ENCODE results near the gene KNTC1. TPM values are rescaled to one million over a fixed set of nuclear protein-coding genes. Genes with fewer than 3 reads are reported as not detected.
"Not testable (repeated sequence)": the region's sequence is repeated elsewhere in the genome, so short reads cannot be mapped to it uniquely, and the experiment has no call there.

KNTC1 gene
- 11.3 TPM for total RNA-seq

GRCh38 chr12:122526683-122527477 is at the start of gene KNTC1, which contains the start of gene RSRC2:
Gene KNTC1, plus strand, starts transcription at chr12:122527249. Its CDS starts 2,815 bp downstream, at chr12:122530064.
Gene RSRC2, minus strand, starts transcription at chr12:122526936. Its CDS starts 83 bp downstream, at chr12:122526853.
- ATAC-seq (peak; percentile 99), DNase-seq (ENCODE audit: low spot score) (peak; percentile 98)
- intact Hi-C loops (cut with DNase I): no loop called here

- intact Hi-C loops (cut with DNase I): no loop called here
Observed at GRCh38 chr12:122480753-122481152, 46.3 kb upstream of the KNTC1 start.

GRCh38 chr12:122481861-122482260 is 45.2 kb upstream of the KNTC1 start:
- ATAC-seq: no peak
- DNase-seq (ENCODE audit: low spot score): no peak

More at GRCh38 chr12:122480753-122481152, 46.3 kb upstream of the KNTC1 start:
- DNase-seq (ENCODE audit: low spot score) (no peak), ATAC-seq (no peak)

GRCh38 chr12:122483969-122484368 is 43.1 kb upstream of the KNTC1 start:
- ATAC-seq (no peak), DNase-seq (ENCODE audit: low spot score) (no peak)
- intact Hi-C loops (cut with DNase I): no loop called here

More at GRCh38 chr12:122481861-122482260, 45.2 kb upstream of the KNTC1 start:
- intact Hi-C loops (cut with DNase I): no loop called here

GRCh38 chr12:122484385-122484784 is 42.7 kb upstream of the KNTC1 start:
- DNase-seq (ENCODE audit: low spot score); ATAC-seq; intact Hi-C loops (cut with DNase I): not testable (repeated sequence)

- DNase-seq (ENCODE audit: low spot score); intact Hi-C loops (cut with DNase I); ATAC-seq: not testable (repeated sequence)
Observed at GRCh38 chr12:122486360-122486759, 40.7 kb upstream of the KNTC1 start.

GRCh38 chr12:122486805-122487426 is 40.1 kb upstream of the KNTC1 start:
- DNase-seq (ENCODE audit: low spot score): no peak
- intact Hi-C loops (cut with DNase I): no loop called here
- no peak for ATAC-seq

GRCh38 chr12:122487807-122488206 is 39.2 kb upstream of the KNTC1 start:
- not testable (repeated sequence) for DNase-seq (ENCODE audit: low spot score)

GRCh38 chr12:122489038-122489437 is 38.0 kb upstream of the KNTC1 start:
- DNase-seq (ENCODE audit: low spot score) (no peak), ATAC-seq (no peak)
- intact Hi-C loops (cut with DNase I): no loop called here

More at GRCh38 chr12:122487807-122488206, 39.2 kb upstream of the KNTC1 start:
- ATAC-seq; intact Hi-C loops (cut with DNase I): not testable (repeated sequence)

- ATAC-seq (no peak), DNase-seq (ENCODE audit: low spot score) (no peak)
- intact Hi-C loops (cut with DNase I): no loop called here
Observed at GRCh38 chr12:122491991-122492390, 35.1 kb upstream of the KNTC1 start.

- DNase-seq (ENCODE audit: low spot score); ATAC-seq; intact Hi-C loops (cut with DNase I): not testable (repeated sequence)
Observed at GRCh38 chr12:122493222-122493621, 33.8 kb upstream of the KNTC1 start.

GRCh38 chr12:122495258-122495657 is 31.8 kb upstream of the KNTC1 start:
- ATAC-seq: no peak
- intact Hi-C loops (cut with DNase I): no loop called here
- no peak for DNase-seq (ENCODE audit: low spot score)

- DNase-seq (ENCODE audit: low spot score) (peak; percentile 75), ATAC-seq (peak; percentile 66)
- intact Hi-C loops (cut with DNase I): no loop called here
Observed at GRCh38 chr12:122499991-122500684, 26.9 kb upstream of the KNTC1 start.

- DNase-seq (ENCODE audit: low spot score) (peak; percentile 98), ATAC-seq (peak; percentile 99)
- intact Hi-C loops (cut with DNase I): no loop called here
Observed at GRCh38 chr12:122500685-122501488, 26.2 kb upstream of the KNTC1 start, which contains the start of gene ZCCHC8. Gene ZCCHC8, minus strand, starts transcription at chr12:122500932. Its CDS starts 92 bp downstream, at chr12:122500840.

- DNase-seq (ENCODE audit: low spot score): no peak
- intact Hi-C loops (cut with DNase I): no loop called here
- no peak for ATAC-seq
Observed at GRCh38 chr12:122501489-122501989, 25.5 kb upstream of the KNTC1 start.

- no peak for DNase-seq (ENCODE audit: low spot score)
- ATAC-seq: no peak
- intact Hi-C loops (cut with DNase I): no loop called here
Observed at GRCh38 chr12:122503147-122503751, 23.8 kb upstream of the KNTC1 start.

- no peak for ATAC-seq
Observed at GRCh38 chr12:122503783-122504590, 23.1 kb upstream of the KNTC1 start.

More at GRCh38 chr12:122503783-122504590, 23.1 kb upstream of the KNTC1 start:
- intact Hi-C loops (cut with DNase I): no loop called here
- no peak for DNase-seq (ENCODE audit: low spot score)
